Measurements from ENCODE around the gene ST6GALNAC1.

DNA sequence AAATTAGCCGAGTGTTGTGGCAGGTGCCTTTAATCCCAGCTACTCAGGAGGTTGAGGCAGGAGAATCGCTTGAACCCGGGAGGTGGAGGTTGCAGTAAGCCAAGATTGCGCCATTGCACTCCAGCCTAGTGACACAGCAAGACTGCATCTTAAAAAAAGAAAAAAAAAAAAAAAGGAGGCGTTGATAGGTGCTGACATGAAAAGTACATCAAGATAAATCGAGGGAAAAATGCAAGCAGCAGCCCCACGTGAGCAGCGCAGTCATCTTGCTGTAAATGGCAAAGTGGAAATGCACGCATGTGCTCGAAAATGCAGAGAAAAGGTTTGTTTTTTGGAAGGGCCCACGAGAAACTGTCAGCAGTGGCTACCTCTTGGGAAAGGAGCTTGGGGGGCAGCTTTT, 46.3 kb upstream of the ST6GALNAC1 start:
- TF ChIP-seq, protein P1, sequence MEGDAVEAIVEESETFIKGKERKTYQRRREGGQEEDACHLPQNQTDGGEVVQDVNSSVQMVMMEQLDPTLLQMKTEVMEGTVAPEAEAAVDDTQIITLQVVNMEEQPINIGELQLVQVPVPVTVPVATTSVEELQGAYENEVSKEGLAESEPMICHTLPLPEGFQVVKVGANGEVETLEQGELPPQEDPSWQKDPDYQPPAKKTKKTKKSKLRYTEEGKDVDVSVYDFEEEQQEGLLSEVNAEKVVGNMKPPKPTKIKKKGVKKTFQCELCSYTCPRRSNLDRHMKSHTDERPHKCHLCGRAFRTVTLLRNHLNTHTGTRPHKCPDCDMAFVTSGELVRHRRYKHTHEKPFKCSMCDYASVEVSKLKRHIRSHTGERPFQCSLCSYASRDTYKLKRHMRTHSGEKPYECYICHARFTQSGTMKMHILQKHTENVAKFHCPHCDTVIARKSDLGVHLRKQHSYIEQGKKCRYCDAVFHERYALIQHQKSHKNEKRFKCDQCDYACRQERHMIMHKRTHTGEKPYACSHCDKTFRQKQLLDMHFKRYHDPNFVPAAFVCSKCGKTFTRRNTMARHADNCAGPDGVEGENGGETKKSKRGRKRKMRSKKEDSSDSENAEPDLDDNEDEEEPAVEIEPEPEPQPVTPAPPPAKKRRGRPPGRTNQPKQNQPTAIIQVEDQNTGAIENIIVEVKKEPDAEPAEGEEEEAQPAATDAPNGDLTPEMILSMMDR (IDR thresholded peaks at IDR 0.05): no peak
- no peak for TF ChIP-seq POLR2A (IDR thresholded peaks at IDR 0.05)

Measured in vagina (tissue), 2 donors.